ENCODE measurements around the gene RAX2.
"Not testable (repeated sequence)": the region's sequence is repeated elsewhere in the genome, so short reads cannot be mapped to it uniquely, and the experiment has no call there.

RAX2 gene

GRCh38 chr19:3760871-3761361 lies 11.1 kb downstream of the RAX2 start:
- no peak for DNase-seq (ENCODE audit: low read depth)

GRCh38 chr19:3759482-3760254 lies 12.4 kb downstream of the RAX2 start:
- no peak for DNase-seq (ENCODE audit: low read depth)

- not testable (repeated sequence) for DNase-seq (ENCODE audit: low read depth)
Observed at GRCh38 chr19:3758297-3758696, 13.7 kb downstream of the RAX2 start.

- not testable (repeated sequence) for DNase-seq (ENCODE audit: low read depth)
Observed at GRCh38 chr19:3757705-3758104, 14.3 kb downstream of the RAX2 start.

- no peak for DNase-seq (ENCODE audit: low read depth)
Observed at GRCh38 chr19:3753631-3754410, 18.2 kb downstream of the RAX2 start.

GRCh38 chr19:3752492-3752891 lies 19.5 kb downstream of the RAX2 start:
- no peak for DNase-seq (ENCODE audit: low read depth)

- no peak for DNase-seq (ENCODE audit: low read depth)
Observed at GRCh38 chr19:3751236-3751635, 20.8 kb downstream of the RAX2 start.

- DNase-seq (ENCODE audit: low read depth): no peak
Observed at GRCh38 chr19:3750211-3750610, 21.8 kb downstream of the RAX2 start.

GRCh38 chr19:3748965-3749364 lies 23.1 kb downstream of the RAX2 start:
- DNase-seq (ENCODE audit: low read depth): no peak

- DNase-seq (ENCODE audit: low read depth): no peak
Observed at GRCh38 chr19:3746371-3747056, 25.5 kb downstream of the RAX2 start.

- no peak for DNase-seq (ENCODE audit: low read depth)
Observed at GRCh38 chr19:3745363-3746045, 26.5 kb downstream of the RAX2 start.

- no peak for DNase-seq (ENCODE audit: low read depth)
Observed at GRCh38 chr19:3743486-3743885, 28.5 kb downstream of the RAX2 start.

- DNase-seq (ENCODE audit: low read depth): no peak
Observed at GRCh38 chr19:3740431-3740830, 31.6 kb downstream of the RAX2 start.

GRCh38 chr19:3738477-3739220 lies 33.4 kb downstream of the RAX2 start:
- DNase-seq (ENCODE audit: low read depth): no peak

GRCh38 chr19:3737487-3738205 lies 34.4 kb downstream of the RAX2 start:
- DNase-seq (ENCODE audit: low read depth): no peak

GRCh38 chr19:3736106-3736724 lies 35.8 kb downstream of the RAX2 start:
- no peak for DNase-seq (ENCODE audit: low read depth)

- DNase-seq (ENCODE audit: low read depth): no peak
Observed at GRCh38 chr19:3734310-3734600, 37.8 kb downstream of the RAX2 start.

GRCh38 chr19:3733549-3734309 lies 38.3 kb downstream of the RAX2 start:
- no peak for DNase-seq (ENCODE audit: low read depth)

- no peak for DNase-seq (ENCODE audit: low read depth)
Observed at GRCh38 chr19:3732108-3732507, 39.9 kb downstream of the RAX2 start.

Data from stimulated activated CD8-positive, alpha-beta memory T cell treated with anti-CD3 and anti-CD28 coated beads, Interleukin-4, amount 100 ng/mL, for 24 hours (primary cell).